ENCODE measurements around the gene TET3.
A peak's percentile ranks its signal among the peaks of the same experiment; 100 is the strongest.

TET3 gene

GRCh38 chr2:73963385-73964120 lies 21.2 kb upstream of the TET3 start:
- no peak for DNase-seq (ENCODE audit: low read depth in 2 of 2, low spot score in 1 of 2)

GRCh38 chr2:73964223-73964622 lies 20.5 kb upstream of the TET3 start:
- no peak for DNase-seq (ENCODE audit: low read depth in 2 of 2, low spot score in 1 of 2)

- no peak for DNase-seq (ENCODE audit: low read depth in 2 of 2, low spot score in 1 of 2)
Measured at GRCh38 chr2:73965053-73965452, 19.7 kb upstream of the TET3 start.

- DNase-seq (ENCODE audit: low read depth in 2 of 2, low spot score in 1 of 2): no peak
Measured at GRCh38 chr2:73968357-73968937, 16.3 kb upstream of the TET3 start.

- no peak for DNase-seq (ENCODE audit: low read depth in 2 of 2, low spot score in 1 of 2)
Measured at GRCh38 chr2:73969356-73969755, 15.4 kb upstream of the TET3 start.

GRCh38 chr2:73970141-73970803 lies 14.4 kb upstream of the TET3 start:
- no peak for DNase-seq (ENCODE audit: low read depth in 2 of 2, low spot score in 1 of 2)

GRCh38 chr2:73970850-73971471 lies 13.7 kb upstream of the TET3 start:
- no peak for DNase-seq (ENCODE audit: low read depth in 2 of 2, low spot score in 1 of 2)

- DNase-seq (ENCODE audit: low read depth in 2 of 2, low spot score in 1 of 2): no peak
Measured at GRCh38 chr2:73971722-73972121, 13.0 kb upstream of the TET3 start.

GRCh38 chr2:73972846-73973245 lies 11.9 kb upstream of the TET3 start:
- DNase-seq (ENCODE audit: low read depth in 2 of 2, low spot score in 1 of 2): no peak

GRCh38 chr2:73975731-73976130 lies 9.0 kb upstream of the TET3 start:
- DNase-seq (ENCODE audit: low read depth in 2 of 2, low spot score in 1 of 2): no peak

GRCh38 chr2:73976803-73977202 lies 7.9 kb upstream of the TET3 start:
- no peak for DNase-seq (ENCODE audit: low read depth in 2 of 2, low spot score in 1 of 2)

- no peak for DNase-seq (ENCODE audit: low read depth in 2 of 2, low spot score in 1 of 2)
Measured at GRCh38 chr2:73977466-73977865, 7.2 kb upstream of the TET3 start.

- peak in 1 of 2 donors; percentile 38 for DNase-seq (ENCODE audit: low read depth in 2 of 2, low spot score in 1 of 2)
Measured at GRCh38 chr2:73979021-73979420, 5.7 kb upstream of the TET3 start.

GRCh38 chr2:73979686-73980085 lies 5.0 kb upstream of the TET3 start:
- DNase-seq (ENCODE audit: low read depth in 2 of 2, low spot score in 1 of 2): no peak

GRCh38 chr2:73980566-73980965 lies 4.1 kb upstream of the TET3 start:
- no peak for DNase-seq (ENCODE audit: low read depth in 2 of 2, low spot score in 1 of 2)

GRCh38 chr2:73981081-73982001 lies 3.4 kb upstream of the TET3 start:
- no peak for DNase-seq (ENCODE audit: low read depth in 2 of 2, low spot score in 1 of 2)

GRCh38 chr2:73982140-73982617 lies 2.5 kb upstream of the TET3 start:
- DNase-seq (ENCODE audit: low read depth in 2 of 2, low spot score in 1 of 2): no peak

GRCh38 chr2:73983322-73984202 lies 1.1 kb upstream of the TET3 start:
- DNase-seq (ENCODE audit: low read depth in 2 of 2, low spot score in 1 of 2): no peak

GRCh38 chr2:73984922-73985307 lies 205 bp downstream of the TET3 start:
- no peak for DNase-seq (ENCODE audit: low read depth in 2 of 2, low spot score in 1 of 2)

Measured in stimulated activated CD8-positive, alpha-beta memory T cell treated with anti-CD3 and anti-CD28 coated beads, Interleukin-4, amount 100 ng/mL, for 1 hour (primary cell).